Type B pancreatic cell (in vitro differentiated cells): ENCODE results near the gene APOH. TPM values are rescaled to one million over a fixed set of nuclear protein-coding genes. Genes with fewer than 3 reads are reported as not detected.

Experiments
- DNase-seq: peaks from one replicate; pipeline ENCODE4 v3.0.0; 2021; ENCODE audit warnings: mixed read lengths; ENCODE audit not compliant: unreplicated experiment; ENCODE audit errors: extremely low spot score
- H3K27ac Mint-ChIP-seq: 2 replicates; pipeline ENCODE4 v1.8.0; 2021; ENCODE audit warnings: mild to moderate bottlenecking, mixed read lengths
- H3K27me3 Mint-ChIP-seq: 2 replicates; pipeline ENCODE4 v1.8.0; 2021; ENCODE audit warnings: mixed read lengths
- H3K36me3 Mint-ChIP-seq: 2 replicates; pipeline ENCODE4 v1.8.0; 2021; ENCODE audit warnings: mixed read lengths
- H3K4me1 Mint-ChIP-seq: one replicate; pipeline ENCODE4 v1.8.0; 2021; ENCODE audit warnings: mixed read lengths; ENCODE audit not compliant: unreplicated experiment
- H3K4me3 Mint-ChIP-seq: 2 replicates; pipeline ENCODE4 v1.8.0; 2021; ENCODE audit warnings: mild to moderate bottlenecking, mixed read lengths
- H3K9me3 Mint-ChIP-seq: 2 replicates; pipeline ENCODE4 v1.8.0; 2021; ENCODE audit warnings: mixed read lengths
- CTCF ChIP-seq: fragments of 200-600 bp; sonication (generic); conservative IDR thresholded peaks from 2 replicates; pipeline ENCODE4 v1.5.0; 2021; ENCODE audit warnings: antibody characterized with exemption, mild to moderate bottlenecking
- total RNA-seq: library from RNA; stranded (reverse); gene quantifications from 2 replicates; pipeline ENCODE4 v1.2.1, GENCODE V29; 2021; ENCODE audit warnings: low replicate concordance

APOH gene
- total RNA-seq, 1 donor from 2014 or later, result 4.1 TPM

- Mint-ChIP-seq H3K4me3 (peak overlapping the region; percentile 92), H3K27me3 (peaks cover 3% of the 10 kb centered on the region), H3K9me3 (no peaks in the 10 kb centered on the region), H3K36me3 (no peaks in the 10 kb centered on the region), H3K4me1 (peaks cover 13% of the 10 kb centered on the region), H3K27ac (no peak overlapping the region)
- DNase-seq, result no peak
- no peak for TF ChIP-seq CTCF
Observed at GRCh38 chr17:66190738-66191592, 38.2 kb downstream of the APOH start.

- peaks cover 3% of the 10 kb centered on the region for H3K27me3 Mint-ChIP-seq
- no peak for TF ChIP-seq CTCF
Observed at GRCh38 chr17:66187718-66188117, 41.5 kb downstream of the APOH start.

GRCh38 chr17:66185862-66186261 lies 43.4 kb downstream of the APOH start:
- peaks cover 14% of the 10 kb centered on the region for H3K36me3 Mint-ChIP-seq
- H3K27ac Mint-ChIP-seq, result no peak overlapping the region

More at GRCh38 chr17:66187718-66188117, 41.5 kb downstream of the APOH start:
- no peak overlapping the region for H3K4me3 Mint-ChIP-seq
- peaks cover 5% of the 10 kb centered on the region for H3K9me3 Mint-ChIP-seq
- no peak overlapping the region for H3K27ac Mint-ChIP-seq
- DNase-seq, result no peak
- H3K36me3 Mint-ChIP-seq, result peaks cover 4% of the 10 kb centered on the region
- H3K4me1 Mint-ChIP-seq, result peaks cover 13% of the 10 kb centered on the region

GRCh38 chr17:66184392-66184791 lies 44.8 kb downstream of the APOH start:
- DNase-seq, result no peak
- peaks cover 5% of the 10 kb centered on the region for H3K9me3 Mint-ChIP-seq
- no peak for TF ChIP-seq CTCF
- H3K4me3 Mint-ChIP-seq, result no peak overlapping the region
- H3K27ac Mint-ChIP-seq, result no peak overlapping the region
- no peaks in the 10 kb centered on the region for H3K27me3 Mint-ChIP-seq
- peaks cover 18% of the 10 kb centered on the region for H3K36me3 Mint-ChIP-seq
- no peaks in the 10 kb centered on the region for H3K4me1 Mint-ChIP-seq

More at GRCh38 chr17:66185862-66186261, 43.4 kb downstream of the APOH start:
- no peak for DNase-seq
- Mint-ChIP-seq H3K9me3 (peaks cover 5% of the 10 kb centered on the region), H3K27me3 (no peaks in the 10 kb centered on the region), H3K4me1 (peaks cover 5% of the 10 kb centered on the region), H3K4me3 (no peak overlapping the region)
- TF ChIP-seq CTCF, result no peak

GRCh38 chr17:66183529-66183928 lies 45.7 kb downstream of the APOH start:
- DNase-seq, result no peak
- Mint-ChIP-seq H3K4me1 (no peaks in the 10 kb centered on the region), H3K27ac (no peak overlapping the region), H3K4me3 (no peak overlapping the region), H3K36me3 (peaks cover 20% of the 10 kb centered on the region), H3K27me3 (no peaks in the 10 kb centered on the region), H3K9me3 (peaks cover 5% of the 10 kb centered on the region)
- no peak for TF ChIP-seq CTCF
